ENCODE results near the gene CBX6.
"Not testable (repeated sequence)": the region's sequence is repeated elsewhere in the genome, so short reads cannot be mapped to it uniquely, and the experiment has no call there.

CBX6 gene

DNA sequence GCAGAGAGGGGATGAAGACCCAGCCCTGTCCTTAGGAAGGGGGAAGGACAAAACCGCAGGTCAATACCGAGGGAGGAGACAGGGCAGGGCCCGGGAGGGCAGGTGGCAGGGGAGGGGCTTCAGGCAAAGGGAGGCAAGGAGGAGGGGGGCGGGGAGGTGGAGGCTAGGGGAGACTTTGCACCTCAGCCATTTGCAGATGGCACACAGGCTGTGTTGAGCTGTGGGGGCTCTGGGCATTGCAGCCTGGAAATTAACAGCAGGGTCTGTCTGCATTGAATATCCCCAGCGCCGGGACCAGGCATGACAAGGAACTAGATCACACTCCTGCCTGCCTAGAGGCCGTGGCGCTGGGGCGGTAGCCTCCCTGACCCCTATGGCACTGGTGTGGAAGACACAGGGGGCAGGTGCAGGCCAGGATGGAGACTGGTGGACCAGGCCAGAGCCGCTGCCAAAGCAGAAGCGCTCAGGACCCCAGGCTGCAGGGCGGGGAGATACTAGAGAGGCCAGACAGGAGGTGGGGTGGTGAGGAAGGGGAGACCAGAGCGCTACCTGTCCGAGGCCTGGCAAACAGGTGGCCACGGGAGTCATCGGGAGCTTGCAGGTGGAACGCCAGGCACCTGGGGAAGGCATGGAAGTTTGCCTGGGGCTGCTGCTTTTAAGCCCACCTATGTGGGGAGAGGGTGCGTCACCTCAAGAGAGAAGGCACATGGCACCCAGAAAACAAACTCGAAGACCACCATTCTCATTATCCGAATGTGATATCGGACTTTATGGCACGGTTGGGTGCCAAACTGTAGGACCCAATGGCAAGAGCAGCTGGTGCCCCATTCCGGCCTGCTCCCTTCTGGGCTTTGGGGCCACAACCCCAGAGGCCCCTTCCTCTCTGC, 11.5 kb downstream of the CBX6 start:
- DNase-seq = no peak

DNA sequence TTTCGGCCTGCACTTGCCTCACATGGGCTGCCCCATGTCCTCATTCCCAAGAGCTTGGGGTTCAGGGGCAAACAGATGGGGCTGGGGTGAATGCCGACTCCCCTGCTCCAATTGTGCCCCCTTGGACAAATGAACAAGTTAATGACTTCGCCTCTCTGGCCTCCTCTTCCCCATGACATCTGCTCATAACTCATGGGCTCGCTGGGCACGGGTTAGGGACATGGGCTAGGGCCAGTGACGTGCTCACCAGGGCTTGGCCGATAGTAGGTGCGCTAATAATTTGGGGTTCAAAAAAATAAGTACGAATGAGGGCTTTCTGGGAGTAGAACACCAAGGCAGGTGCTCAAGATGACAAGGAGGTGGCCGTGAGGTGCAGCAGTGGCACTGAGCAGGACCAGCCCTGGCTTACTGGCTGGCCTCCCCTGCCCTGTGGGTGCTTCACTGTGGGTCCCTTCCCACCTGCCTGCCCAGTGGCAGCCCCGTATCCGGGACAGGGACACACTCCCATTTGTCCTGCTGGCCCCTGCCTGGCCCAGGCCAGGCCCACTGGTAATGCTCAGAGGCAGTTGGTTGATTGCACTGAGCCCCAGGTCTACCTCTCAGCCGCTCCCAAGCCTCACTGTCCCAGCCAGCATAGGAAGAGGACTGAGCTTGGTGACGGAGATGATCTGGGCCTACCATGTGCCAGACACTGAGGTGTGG, 12.3 kb downstream of the CBX6 start:
- no peak for DNase-seq

DNA sequence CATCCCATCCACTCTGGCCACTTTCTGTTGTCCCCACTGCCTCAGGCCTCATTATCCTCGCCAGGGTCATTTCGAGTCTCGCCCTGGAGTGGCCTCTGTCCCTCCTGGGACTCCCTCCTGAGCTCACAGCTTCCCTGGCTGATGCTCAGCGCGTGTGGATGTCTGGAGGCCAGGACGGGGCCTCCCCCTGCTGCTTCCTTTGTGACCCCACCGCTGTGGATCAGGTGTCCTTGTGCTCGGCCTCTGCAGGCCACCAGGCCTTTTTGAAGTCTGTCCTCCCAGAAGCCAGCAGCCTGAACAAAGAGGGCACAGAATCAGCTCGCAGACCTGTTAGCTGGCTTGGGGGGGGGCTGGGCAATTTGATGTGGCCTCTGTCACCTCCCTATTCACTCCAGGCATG, 13.5 kb downstream of the CBX6 start:
- DNase-seq = no peak

GRCh38 chr22:38854476-38854875, 17.5 kb downstream of the CBX6 start:
- not testable (repeated sequence) for DNase-seq

DNA sequence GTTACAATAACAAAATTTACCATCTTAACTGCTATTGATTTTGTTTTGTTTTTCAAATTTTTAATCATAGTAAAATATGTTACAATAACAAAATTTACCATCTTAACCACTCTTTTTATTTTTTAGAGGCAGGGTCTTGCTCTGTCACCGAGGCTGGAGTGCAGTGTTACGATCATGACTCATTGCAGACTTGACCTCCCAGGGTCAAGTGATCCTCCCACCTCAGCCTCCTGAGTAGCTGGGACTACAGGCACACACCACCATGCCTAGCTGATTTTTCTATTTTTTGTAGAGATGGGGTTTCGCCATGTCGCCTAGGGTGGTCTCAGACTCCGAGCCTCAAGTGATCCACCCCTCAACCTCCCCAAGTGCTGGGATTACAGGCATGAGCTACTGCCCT, 18.1 kb downstream of the CBX6 start:
- DNase-seq = not testable (repeated sequence)

- DNase-seq = no peak
Observed at GRCh38 chr22:38853196-38853651, 18.8 kb downstream of the CBX6 start.

DNA sequence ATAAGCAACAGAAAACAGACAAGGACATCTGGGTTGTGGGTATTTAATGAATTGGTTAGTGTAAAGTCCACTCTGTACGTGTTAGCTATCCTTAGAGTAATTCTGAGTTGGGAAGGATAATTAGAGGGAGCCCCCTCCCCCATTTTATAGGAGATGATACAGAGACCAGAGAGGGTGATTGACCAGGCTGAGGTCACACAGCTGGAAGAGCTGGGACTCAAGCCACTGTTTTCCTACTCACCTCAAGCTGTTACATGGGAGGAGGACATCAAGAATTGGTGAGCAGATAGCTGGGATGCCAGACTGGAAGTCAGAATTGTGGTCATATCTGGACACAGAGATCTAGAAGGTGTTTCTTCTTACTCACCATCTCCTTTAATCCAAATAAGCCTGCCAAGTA, 19.5 kb downstream of the CBX6 start:
- DNase-seq = no peak

- DNase-seq = no peak
Observed at GRCh38 chr22:38850941-38851849, 20.8 kb downstream of the CBX6 start.

DNA sequence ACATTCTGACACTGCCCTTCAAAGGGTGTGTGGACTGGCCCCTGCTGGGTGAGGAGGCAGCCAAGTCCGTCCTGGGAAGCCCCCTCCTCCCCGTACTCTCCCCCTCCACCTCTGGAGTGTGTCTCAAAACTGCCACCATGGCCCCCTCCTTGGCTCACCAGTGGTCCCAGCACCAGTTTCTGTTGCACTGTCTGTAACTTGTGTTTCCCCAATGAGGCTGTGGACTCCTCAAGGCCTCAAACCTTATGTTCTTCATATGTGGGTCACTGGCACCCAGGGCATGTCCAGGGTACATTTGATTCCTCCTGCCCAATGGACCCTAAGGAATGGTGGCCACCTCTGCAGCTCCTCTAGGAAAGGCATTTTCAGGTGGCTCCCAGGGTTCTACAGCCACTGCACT, 21.6 kb downstream of the CBX6 start:
- no peak for DNase-seq

GRCh38 chr22:38849811-38850210, 22.2 kb downstream of the CBX6 start:
- no peak for DNase-seq

GRCh38 chr22:38846412-38846811, 25.6 kb downstream of the CBX6 start:
- DNase-seq = no peak

- no peak for DNase-seq
Observed at GRCh38 chr22:38845004-38845740, 26.8 kb downstream of the CBX6 start.

DNA sequence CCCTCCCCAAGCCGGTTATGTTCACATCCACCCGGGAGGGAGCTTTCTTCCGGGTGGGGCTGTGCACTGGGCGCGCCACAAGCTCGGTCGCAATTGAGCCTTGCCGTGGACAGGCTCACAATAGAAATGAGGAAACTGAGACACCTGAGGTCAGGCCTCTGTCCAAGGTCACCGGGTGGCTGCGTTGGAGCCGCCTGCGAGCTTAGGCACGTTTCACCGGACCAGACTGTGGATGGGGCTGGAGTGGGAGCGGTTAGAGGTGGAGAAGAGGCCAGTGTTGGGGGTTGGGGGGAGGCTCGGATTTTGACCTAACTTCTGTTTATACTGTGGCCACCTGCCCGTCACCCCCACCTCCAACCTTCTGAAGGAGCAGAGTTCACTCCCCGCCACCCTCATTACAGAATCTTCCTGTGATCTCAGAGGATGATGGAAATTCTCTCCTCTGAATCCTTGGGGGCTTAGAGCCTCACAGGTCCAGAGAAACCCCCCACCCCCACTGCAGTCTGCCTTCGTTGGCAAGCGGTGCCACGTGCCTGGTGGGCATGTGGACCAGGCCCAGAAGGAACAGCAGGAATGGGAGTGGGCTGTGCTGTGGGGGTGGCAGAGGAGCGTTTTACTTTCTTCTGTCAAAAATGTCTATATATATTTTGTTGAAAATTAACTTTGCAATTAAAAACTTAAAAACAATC, 27.6 kb downstream of the CBX6 start:
- no peak for DNase-seq

- peak; percentile 26 for DNase-seq
Observed at GRCh38 chr22:38843657-38844314, 28.2 kb downstream of the CBX6 start, which contains the start of gene NPTXR. TSS of gene NPTXR (minus strand) at chr22:38844028.

GRCh38 chr22:38843201-38843656, 28.8 kb downstream of the CBX6 start:
- peak; percentile 27 for DNase-seq

GRCh38 chr22:38842512-38843200, 29.4 kb downstream of the CBX6 start:
- DNase-seq = no peak

DNA sequence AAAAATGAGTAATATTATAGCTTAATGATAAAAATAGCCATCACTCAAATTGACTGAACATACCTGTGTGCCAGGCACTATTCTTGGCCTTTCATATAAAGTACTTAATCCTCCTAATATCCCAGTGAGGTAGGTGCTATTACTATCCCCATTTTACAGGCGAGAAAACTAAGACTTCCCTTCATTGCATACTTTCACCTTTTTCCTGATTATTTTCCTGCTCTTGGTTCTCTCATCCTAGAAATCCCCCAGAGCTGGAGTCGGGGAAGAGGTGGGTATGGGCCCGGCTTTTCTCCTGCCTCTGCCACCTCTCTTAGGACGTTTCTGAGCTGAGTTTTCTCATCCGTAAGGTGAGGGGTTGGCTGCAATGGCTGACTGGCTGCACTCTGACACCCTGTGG, 30.4 kb downstream of the CBX6 start:
- DNase-seq = no peak

- DNase-seq = no peak
Observed at GRCh38 chr22:38841211-38841610, 30.8 kb downstream of the CBX6 start.

DNA sequence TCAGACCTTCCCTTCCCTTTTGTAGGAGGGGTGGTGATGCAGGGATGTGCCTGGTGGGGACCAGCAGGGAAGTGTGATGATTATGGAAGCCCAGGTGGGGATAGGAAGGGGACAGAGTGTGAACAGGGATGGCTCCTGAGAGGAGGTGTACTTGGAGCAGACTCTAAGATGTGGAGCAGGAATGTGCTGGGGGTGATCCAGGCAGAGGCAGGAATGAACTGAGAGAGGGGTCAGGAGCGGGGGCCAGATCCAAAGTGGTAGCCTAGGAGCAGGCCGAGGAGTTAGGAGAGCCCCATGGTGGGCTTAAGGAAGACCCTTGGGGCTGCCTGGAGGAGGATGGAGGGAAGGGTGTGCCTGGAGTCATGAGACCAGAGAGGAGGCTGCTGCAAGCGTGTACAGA, 31.9 kb downstream of the CBX6 start:
- DNase-seq = no peak

DNA sequence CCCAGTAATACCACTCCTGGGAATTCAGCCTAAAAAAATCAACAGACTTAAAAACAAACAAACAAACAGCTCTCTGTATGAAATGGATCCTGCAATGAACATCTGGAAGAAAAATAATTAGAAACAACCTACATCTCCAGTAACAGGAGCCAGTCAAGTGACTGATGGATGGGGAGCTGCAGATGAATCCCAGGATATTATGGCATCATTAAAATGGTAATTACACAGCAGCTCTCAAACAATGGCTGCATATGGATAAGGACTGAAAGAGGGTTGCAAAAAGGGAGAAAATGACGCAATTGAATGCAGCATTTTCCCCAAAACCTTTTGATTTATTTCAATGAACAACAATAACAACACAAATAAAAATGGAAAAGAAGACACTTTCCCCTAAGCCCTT, 32.3 kb downstream of the CBX6 start:
- no peak for DNase-seq

Data from amniotic stem cell (primary cell).